Naive B cell (primary cell): ENCODE measurements around the gene ERBB3. TPM values are rescaled to one million over a fixed set of nuclear protein-coding genes. Genes with fewer than 3 reads are reported as not detected.

Experiments
- ATAC-seq, 2 donors: fragments of 150-1000 bp; cut with Tn5 transposase; 2 replicates each; pipeline ENCODE4 v1.10.0; 2021; ENCODE audit warnings: low read depth in 2 of 2, mild to moderate bottlenecking in 2 of 2, moderate library complexity in 2 of 2
- DNase-seq: peaks from one replicate; pipeline ENCODE4 v3.0.0; 2022
- H3K27ac Mint-ChIP-seq, 6 donors: one replicate each; pipeline ENCODE4 v1.8.0; 2020 to 2022; ENCODE audit warnings: mild to moderate bottlenecking in 6 of 6, mixed read lengths in 6 of 6, moderate library complexity in 5 of 6, inconsistent platforms in 2 of 6
- H3K27me3 Mint-ChIP-seq, 3 donors: one replicate each; pipeline ENCODE4 v1.8.0; 2021 to 2022; ENCODE audit warnings: mixed read lengths in 3 of 3, mild to moderate bottlenecking in 1 of 3
- H3K36me3 Mint-ChIP-seq, 2 donors: one replicate each; pipeline ENCODE4 v1.8.0; 2020 to 2022; ENCODE audit warnings: mixed read lengths in 2 of 2, inconsistent platforms in 1 of 2, mild to moderate bottlenecking in 1 of 2
- H3K4me1 Mint-ChIP-seq, 3 donors: one replicate each; pipeline ENCODE4 v1.8.0; 2020 to 2022; ENCODE audit warnings: mixed read lengths in 3 of 3, inconsistent platforms in 1 of 3, mild to moderate bottlenecking in 1 of 3, moderate library complexity in 1 of 3
- H3K4me3 Mint-ChIP-seq, 8 donors: one replicate each; pipeline ENCODE4 v1.8.0; 2020 to 2022; ENCODE audit warnings: mild to moderate bottlenecking in 8 of 8, mixed read lengths in 8 of 8, moderate library complexity in 8 of 8, inconsistent platforms in 2 of 8
- H3K9me3 Mint-ChIP-seq, 7 donors: one replicate each; pipeline ENCODE4 v1.8.0; 2020 to 2022; ENCODE audit warnings: mixed read lengths in 7 of 7, mild to moderate bottlenecking in 5 of 7, inconsistent platforms in 2 of 7, moderate library complexity in 1 of 7
- polyA plus RNA-seq, 6 donors: library from polyadenylated mRNA; unstranded; fragments of 300-500 nt; fragmentation: Illumina TruSeq; gene quantifications; one replicate each; pipeline ENCODE4 v1.2.3, GENCODE V29; 2021; ENCODE audit warnings: low read depth in 6 of 6

ERBB3 gene
- polyA plus RNA-seq, 6 donors from 2014 or later = not detected

- DNase-seq (no peak), ATAC-seq (no peak)
- peak overlapping the region in 2 of 6 donors; percentile 50 to 96 for H3K27ac Mint-ChIP-seq
- peaks cover 8 to 15% of the 10 kb centered on the region in 2 donors for H3K36me3 Mint-ChIP-seq
- no peaks in the 10 kb centered on the region for H3K27me3 Mint-ChIP-seq
- no peaks in the 10 kb centered on the region for H3K9me3 Mint-ChIP-seq
- peaks cover 41 to 64% (median 56%) of the 10 kb centered on the region in 3 donors for H3K4me1 Mint-ChIP-seq
- peak overlapping the region in 2 of 8 donors; percentile 6 to 50 for H3K4me3 Mint-ChIP-seq
Observed at GRCh38 chr12:56121204-56121870, 41.4 kb downstream of the ERBB3 start.

- no peak for DNase-seq
- Mint-ChIP-seq H3K27me3 (no peaks in the 10 kb centered on the region), H3K27ac (peak overlapping the region in 2 of 6 donors; percentile 50 to 96), H3K4me1 (peaks cover 45 to 64% (median 61%) of the 10 kb centered on the region in 3 donors), H3K4me3 (no peak overlapping the region), H3K9me3 (no peaks in the 10 kb centered on the region), H3K36me3 (peaks cover 0 to 4% of the 10 kb centered on the region in 2 donors)
- ATAC-seq = no peak
Observed at GRCh38 chr12:56122637-56123036, 42.7 kb downstream of the ERBB3 start.

- Mint-ChIP-seq H3K27me3 (no peaks in the 10 kb centered on the region), H3K4me1 (peaks cover 41 to 60% (median 59%) of the 10 kb centered on the region in 3 donors), H3K9me3 (no peaks in the 10 kb centered on the region), H3K4me3 (no peak overlapping the region), H3K27ac (peak overlapping the region in 1 of 6 donors; percentile 57), H3K36me3 (no peaks in the 10 kb centered on the region)
- ATAC-seq (no peak), DNase-seq (no peak)
Observed at GRCh38 chr12:56124133-56124532, 44.2 kb downstream of the ERBB3 start.

- Mint-ChIP-seq H3K36me3 (peaks cover 0 to 11% of the 10 kb centered on the region in 2 donors), H3K27me3 (no peaks in the 10 kb centered on the region), H3K27ac (peak overlapping the region; percentile 84 to 98 (median 92)), H3K4me1 (peaks cover 50 to 75% (median 69%) of the 10 kb centered on the region in 3 donors), H3K9me3 (no peaks in the 10 kb centered on the region), H3K4me3 (peak overlapping the region; percentile 69 to 100 (median 96))
- peak; percentile 64 for DNase-seq
- peak; percentile 23 to 27 for ATAC-seq
Observed at GRCh38 chr12:56126732-56127239, 46.8 kb downstream of the ERBB3 start.

GRCh38 chr12:56127485-56127887 lies 47.5 kb downstream of the ERBB3 start:
- H3K4me3 Mint-ChIP-seq = peak overlapping the region; percentile 87 to 100 (median 98)
- ATAC-seq (no peak), DNase-seq (no peak)
- H3K4me1 Mint-ChIP-seq = peaks cover 57 to 80% (median 71%) of the 10 kb centered on the region in 3 donors
- H3K27me3 Mint-ChIP-seq = no peaks in the 10 kb centered on the region
- no peaks in the 10 kb centered on the region for H3K9me3 Mint-ChIP-seq
- H3K36me3 Mint-ChIP-seq = peaks cover 0 to 18% of the 10 kb centered on the region in 2 donors
- H3K27ac Mint-ChIP-seq = peak overlapping the region; percentile 82 to 98 (median 96)

GRCh38 chr12:56127888-56128669 lies 48.1 kb downstream of the ERBB3 start, which contains the start of gene ESYT1:
Gene ESYT1 (plus strand): TSS chr12:56128267. CDS start chr12:56128320, 53 bp downstream.
- Mint-ChIP-seq H3K27ac (peak within 1 kb of the TSS; percentile 85 to 98 (median 96)), H3K27me3 (no peaks in the 10 kb centered on the region), H3K36me3 (peaks cover 0 to 22% of the 10 kb centered on the region in 2 donors), H3K9me3 (no peaks in the 10 kb centered on the region), H3K4me1 (peaks cover 58 to 80% (median 71%) of the 10 kb centered on the region in 3 donors), H3K4me3 (peak within 1 kb of the TSS; percentile 87 to 100 (median 98))
- DNase-seq (peak; percentile 97), ATAC-seq (peak; percentile 85 to 87)

GRCh38 chr12:56128670-56129205 lies 48.8 kb downstream of the ERBB3 start:
- no peaks in the 10 kb centered on the region for H3K9me3 Mint-ChIP-seq
- H3K4me3 Mint-ChIP-seq = peak overlapping the region; percentile 87 to 100 (median 98)
- peak overlapping the region; percentile 85 to 98 (median 96) for H3K27ac Mint-ChIP-seq
- H3K4me1 Mint-ChIP-seq = peaks cover 57 to 76% (median 69%) of the 10 kb centered on the region in 3 donors
- DNase-seq = no peak
- H3K36me3 Mint-ChIP-seq = peaks cover 0 to 27% of the 10 kb centered on the region in 2 donors
- H3K27me3 Mint-ChIP-seq = no peaks in the 10 kb centered on the region
- ATAC-seq = no peak

GRCh38 chr12:56129206-56129941 lies 49.4 kb downstream of the ERBB3 start:
- H3K36me3 Mint-ChIP-seq = peaks cover 0 to 27% of the 10 kb centered on the region in 2 donors
- peak overlapping the region; percentile 87 to 100 (median 98) for H3K4me3 Mint-ChIP-seq
- no peaks in the 10 kb centered on the region for H3K27me3 Mint-ChIP-seq
- H3K4me1 Mint-ChIP-seq = peaks cover 57 to 71% (median 63%) of the 10 kb centered on the region in 3 donors
- DNase-seq = peak; percentile 76
- H3K9me3 Mint-ChIP-seq = no peaks in the 10 kb centered on the region
- peak overlapping the region; percentile 85 to 98 (median 96) for H3K27ac Mint-ChIP-seq
- peak; percentile 15 to 19 for ATAC-seq

GRCh38 chr12:56129942-56130495 lies 50.1 kb downstream of the ERBB3 start:
- H3K36me3 Mint-ChIP-seq = peaks cover 0 to 27% of the 10 kb centered on the region in 2 donors
- no peaks in the 10 kb centered on the region for H3K27me3 Mint-ChIP-seq
- ATAC-seq (no peak), DNase-seq (no peak)
- peaks cover 58 to 69% (median 63%) of the 10 kb centered on the region in 3 donors for H3K4me1 Mint-ChIP-seq
- peak overlapping the region; percentile 87 to 100 (median 98) for H3K4me3 Mint-ChIP-seq
- no peaks in the 10 kb centered on the region for H3K9me3 Mint-ChIP-seq
- H3K27ac Mint-ChIP-seq = peak overlapping the region; percentile 85 to 98 (median 90)

- Mint-ChIP-seq H3K4me1 (peaks cover 57 to 63% (median 62%) of the 10 kb centered on the region in 3 donors), H3K4me3 (peak overlapping the region; percentile 43 to 99 (median 96)), H3K27me3 (no peaks in the 10 kb centered on the region), H3K27ac (peak overlapping the region in 5 of 6 donors; percentile 78 to 94 (median 90)), H3K9me3 (no peaks in the 10 kb centered on the region), H3K36me3 (peaks cover 0 to 30% of the 10 kb centered on the region in 2 donors)
- no peak for ATAC-seq
- DNase-seq = no peak
Observed at GRCh38 chr12:56130876-56131275, 50.9 kb downstream of the ERBB3 start.

GRCh38 chr12:56134897-56135296 lies 54.9 kb downstream of the ERBB3 start:
- no peak overlapping the region for H3K27ac Mint-ChIP-seq
- peaks cover 15 to 55% of the 10 kb centered on the region in 2 donors for H3K36me3 Mint-ChIP-seq
- no peaks in the 10 kb centered on the region for H3K27me3 Mint-ChIP-seq
- no peak overlapping the region for H3K4me3 Mint-ChIP-seq
- peaks cover 26 to 33% (median 27%) of the 10 kb centered on the region in 3 donors for H3K4me1 Mint-ChIP-seq
- H3K9me3 Mint-ChIP-seq = no peaks in the 10 kb centered on the region
- DNase-seq (no peak), ATAC-seq (no peak)

- Mint-ChIP-seq H3K27me3 (no peaks in the 10 kb centered on the region), H3K27ac (peak overlapping the region in 4 of 6 donors; percentile 34 to 61 (median 55)), H3K4me3 (no peak overlapping the region), H3K9me3 (no peaks in the 10 kb centered on the region), H3K4me1 (peaks cover 6 to 20% (median 15%) of the 10 kb centered on the region in 3 donors), H3K36me3 (peaks cover 23 to 50% of the 10 kb centered on the region in 2 donors)
- DNase-seq = no peak
- no peak for ATAC-seq
Observed at GRCh38 chr12:56137853-56138571, 58.0 kb downstream of the ERBB3 start.
